Midbrain (tissue), 1 donor: ENCODE measurements around the gene KCNE3.

ENCODE experiments used
- DNase-seq: peaks from one replicate; lab custom pipeline; 2025; lab: John Stamatoyannopoulos, UW

Gene KCNE3

DNA sequence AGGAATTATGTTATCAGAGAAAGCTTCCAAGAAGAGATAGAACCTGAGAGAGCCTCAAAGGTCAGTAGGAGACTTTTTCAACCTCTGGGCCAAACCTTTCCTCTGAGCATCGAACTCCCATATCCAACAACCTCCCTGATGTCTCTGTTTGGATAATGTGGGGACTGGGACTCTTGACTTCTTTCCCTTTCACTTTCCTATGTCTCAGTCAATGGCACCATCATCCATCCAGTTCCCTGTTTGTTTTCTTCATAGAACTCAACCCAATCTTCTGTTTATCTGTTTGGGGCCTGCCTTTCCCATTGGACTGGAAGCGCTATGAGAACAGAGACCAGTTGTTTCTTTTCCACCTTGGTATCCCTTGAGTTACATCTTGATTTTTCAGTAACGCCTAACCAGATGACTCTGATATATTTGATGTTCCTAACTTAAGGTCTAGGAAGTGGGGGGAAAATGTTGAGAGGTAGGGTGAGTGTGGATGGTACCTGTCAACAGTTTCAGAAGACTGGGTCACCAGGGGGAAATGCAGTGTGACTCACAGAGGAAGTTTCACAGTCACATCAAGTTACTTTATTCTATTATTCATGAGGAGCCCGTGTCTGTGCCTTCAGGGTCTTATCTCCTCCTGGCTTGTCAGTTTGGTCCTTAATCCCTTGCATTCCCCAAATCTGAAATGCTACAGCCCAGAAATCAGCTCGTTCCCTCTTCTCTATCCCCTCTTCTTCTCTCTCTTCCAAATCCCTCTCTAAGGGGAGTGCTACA lies 4.5 kb upstream of the KCNE3 start:
- DNase-seq, result no peak

- DNase-seq, result no peak
Measured at GRCh38 chr11:74471037-74471436, 3.7 kb upstream of the KCNE3 start.

GRCh38 chr11:74470526-74470925 lies 3.2 kb upstream of the KCNE3 start:
- no peak for DNase-seq

DNA sequence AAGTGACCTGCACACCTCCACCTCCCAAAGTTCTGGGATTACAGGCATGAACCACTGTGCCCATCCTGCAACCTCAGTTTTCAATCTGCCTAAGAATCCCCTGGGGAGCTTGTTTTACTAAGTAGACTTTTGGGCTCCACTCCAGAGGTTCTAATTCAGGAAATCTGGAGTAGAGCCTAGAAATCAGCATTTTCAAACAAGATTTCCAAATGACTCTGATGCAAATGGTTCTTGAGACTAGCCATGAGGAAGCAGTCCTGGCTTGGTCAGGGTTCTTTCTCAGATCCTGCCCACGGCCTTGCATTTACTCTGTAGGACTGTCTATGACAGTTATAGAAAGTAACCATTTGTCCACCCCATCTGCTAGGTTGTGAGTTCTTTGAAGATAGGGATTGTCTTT lies 1.6 kb upstream of the KCNE3 start:
- no peak for DNase-seq

GRCh38 chr11:74468521-74468920 lies 1.2 kb upstream of the KCNE3 start:
- no peak for DNase-seq

- no peak for DNase-seq
Measured at GRCh38 chr11:74468058-74468457, 709 bp upstream of the KCNE3 start.

DNA sequence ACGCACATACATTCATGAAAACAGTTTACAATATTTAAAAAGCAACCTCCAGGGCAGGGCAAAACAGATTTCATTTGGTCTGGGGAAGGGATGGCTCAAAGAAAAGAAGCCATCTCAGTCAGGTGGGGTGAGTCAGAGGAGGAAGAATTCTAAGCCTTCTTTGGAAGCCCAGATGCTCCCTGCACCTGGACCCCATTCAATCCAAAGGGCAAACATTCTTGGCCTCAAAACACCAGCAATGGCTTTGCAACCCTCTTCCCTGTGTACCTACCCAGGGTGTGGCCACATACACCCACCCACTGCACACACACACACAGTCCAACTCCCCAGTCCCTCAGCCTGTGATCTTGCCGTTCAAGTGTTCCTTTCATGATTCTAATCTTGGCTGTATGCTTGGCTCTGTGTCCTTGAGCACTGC lies 2.0 kb downstream of the KCNE3 start:
- DNase-seq, result no peak

GRCh38 chr11:74464746-74465145 lies 2.6 kb downstream of the KCNE3 start:
- DNase-seq, result no peak

DNA sequence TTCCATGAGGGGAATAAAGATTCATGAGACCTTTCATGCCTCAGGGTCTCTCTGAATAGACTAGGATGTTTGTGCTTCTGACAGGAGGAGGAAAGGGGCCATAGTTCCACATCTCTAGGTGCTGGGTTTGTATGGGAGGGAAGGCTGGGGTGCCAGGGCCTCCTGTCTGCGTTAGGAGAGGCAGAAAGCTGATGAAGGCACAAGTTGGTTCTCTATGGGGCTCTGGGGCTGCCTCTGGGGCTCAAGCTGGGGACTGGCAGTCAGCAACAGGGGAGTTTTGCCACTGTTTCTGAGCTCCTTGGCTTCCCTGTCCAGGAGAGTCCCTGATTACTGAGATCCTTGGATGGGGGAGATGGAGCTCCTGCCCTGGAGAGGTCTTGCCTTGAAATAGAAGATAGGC lies 4.1 kb downstream of the KCNE3 start:
- no peak for DNase-seq

- DNase-seq, result no peak
Measured at GRCh38 chr11:74462631-74463030, 4.7 kb downstream of the KCNE3 start.

DNA sequence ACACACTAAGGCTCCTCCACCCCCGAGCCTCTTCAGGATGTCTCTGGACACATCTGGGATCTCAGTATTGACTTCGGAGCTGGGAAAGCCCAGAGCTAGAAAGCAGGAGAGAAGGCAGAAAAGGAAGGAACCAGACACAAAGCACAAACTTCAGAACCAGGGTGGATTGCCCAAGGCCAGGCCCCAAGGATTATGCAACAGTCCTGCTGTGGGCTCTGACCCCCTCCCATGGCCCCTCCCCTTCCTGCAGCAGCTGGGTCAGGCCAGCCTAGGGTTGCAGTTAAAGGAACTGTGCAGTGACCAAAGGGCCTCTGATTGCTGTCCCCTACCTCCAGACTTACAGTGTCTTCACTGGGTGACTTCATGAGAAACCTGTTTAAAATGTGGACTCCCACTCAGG lies 5.3 kb downstream of the KCNE3 start:
- peak; percentile 23 for DNase-seq

- DNase-seq, result no peak
Measured at GRCh38 chr11:74460481-74461154, 6.7 kb downstream of the KCNE3 start.

- no peak for DNase-seq
Measured at GRCh38 chr11:74460065-74460464, 7.3 kb downstream of the KCNE3 start.

GRCh38 chr11:74459584-74459983 lies 7.8 kb downstream of the KCNE3 start:
- DNase-seq, result no peak

DNA sequence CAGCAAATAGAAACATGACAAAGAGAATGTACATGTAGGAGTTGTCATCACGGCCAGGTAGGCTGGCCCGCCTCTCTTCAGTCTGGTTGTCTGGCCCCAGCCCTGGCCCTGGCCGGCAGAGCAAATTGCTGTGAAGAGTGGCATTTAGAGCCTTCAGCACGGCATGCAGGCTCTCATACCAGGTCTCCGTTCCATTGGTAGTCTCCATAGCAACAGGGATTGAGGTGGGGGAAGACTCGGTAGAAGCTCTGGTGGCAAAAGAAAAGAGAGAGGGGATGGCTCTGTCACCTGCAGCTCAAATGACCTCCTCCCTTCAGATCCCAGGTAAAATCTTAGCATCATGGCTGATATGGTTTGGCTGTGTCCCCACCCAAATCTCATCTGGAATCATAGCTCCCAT lies 10.0 kb downstream of the KCNE3 start:
- DNase-seq, result no peak

- DNase-seq, result peak; percentile 26
Measured at GRCh38 chr11:74453373-74453975, 13.9 kb downstream of the KCNE3 start.

- no peak for DNase-seq
Measured at GRCh38 chr11:74452366-74452765, 15.0 kb downstream of the KCNE3 start.

DNA sequence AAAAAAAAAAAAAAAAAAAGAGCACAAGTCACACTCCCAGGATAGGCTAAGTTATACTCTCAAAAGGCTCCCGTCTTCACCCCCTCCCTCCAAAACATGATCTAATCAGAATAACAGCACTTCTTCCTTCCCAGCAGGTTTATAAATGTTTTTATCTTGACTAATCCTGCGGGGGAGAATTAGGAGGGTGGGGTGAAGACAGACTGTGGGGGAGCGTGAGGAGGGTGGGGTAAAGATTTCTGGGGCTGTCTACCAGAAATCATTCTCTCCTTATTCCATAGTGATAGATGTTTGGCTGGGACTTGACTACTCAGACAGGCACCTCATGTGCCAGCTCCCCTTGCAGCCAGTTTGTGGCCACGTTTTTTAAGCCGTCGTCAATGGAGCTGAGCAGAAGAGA lies 17.0 kb downstream of the KCNE3 start:
- DNase-seq, result no peak

DNA sequence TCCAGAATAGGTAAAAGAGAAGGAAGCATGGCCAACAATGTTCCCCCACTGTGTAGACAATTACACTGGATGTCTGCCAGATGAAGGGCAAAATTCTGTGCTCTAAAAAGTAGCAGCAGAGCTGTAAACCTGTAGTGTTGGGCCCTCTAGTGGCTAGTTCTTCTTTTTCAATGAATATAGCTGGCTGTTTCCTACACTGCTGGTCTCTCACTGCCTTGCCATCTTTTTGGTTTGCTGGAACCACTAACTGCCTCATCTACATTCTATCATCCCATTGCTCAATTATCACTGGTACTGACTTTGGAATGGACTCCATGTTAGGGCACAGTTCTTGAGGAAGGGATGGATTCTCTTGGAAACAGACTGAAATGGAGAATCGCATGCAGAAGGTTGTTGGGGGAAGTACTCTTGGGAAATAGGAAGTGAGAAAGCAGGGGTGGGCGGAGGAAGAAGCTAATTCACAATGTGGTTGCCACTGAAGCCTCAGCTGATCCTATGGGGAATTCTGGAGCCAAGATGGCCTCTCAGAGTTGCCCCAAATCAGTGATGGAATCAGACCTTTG lies 17.9 kb downstream of the KCNE3 start:
- peak; percentile 83 for DNase-seq

GRCh38 chr11:74447720-74448119 lies 19.6 kb downstream of the KCNE3 start:
- no peak for DNase-seq

- DNase-seq, result no peak
Measured at GRCh38 chr11:74446532-74446938, 20.8 kb downstream of the KCNE3 start.

DNA sequence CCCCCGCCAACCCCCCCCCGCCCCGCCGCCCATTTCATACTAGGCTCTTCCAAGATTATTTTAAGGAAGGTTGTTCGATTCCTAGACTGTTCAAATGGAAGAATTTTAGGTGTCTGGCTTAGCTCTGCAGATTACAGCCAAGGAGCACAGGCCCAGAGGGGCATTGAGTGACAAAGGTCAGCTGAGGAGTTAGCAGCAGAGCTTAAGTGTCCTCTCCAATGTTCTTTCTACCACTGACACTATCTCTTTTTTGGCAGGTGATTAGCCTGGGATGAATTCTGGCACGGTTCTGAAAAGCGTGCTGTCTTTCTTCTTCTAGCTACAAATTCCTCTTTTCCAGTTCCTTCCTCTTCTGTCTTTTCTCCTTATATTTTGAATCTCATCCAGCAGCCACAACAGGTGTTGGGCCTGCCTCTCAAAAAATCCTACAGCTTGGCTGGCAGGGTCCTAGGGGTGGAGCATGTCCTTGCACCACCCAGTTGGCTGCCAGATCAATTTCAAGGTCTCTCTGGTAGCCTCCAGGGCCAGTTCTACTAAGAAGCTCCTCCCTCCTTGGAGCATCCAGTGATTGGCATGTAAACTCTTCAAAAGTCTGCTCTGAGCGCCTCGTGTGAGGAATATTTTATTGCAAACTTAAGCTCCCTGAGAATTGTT lies 23.0 kb downstream of the KCNE3 start:
- DNase-seq, result no peak
